Cortex of kidney (tissue), 1 donor: ENCODE results near the gene ESCO1.

Source experiments
- DNase-seq: peaks from one replicate; lab custom pipeline; 2025; lab: John Stamatoyannopoulos, UW

Gene ESCO1

DNA sequence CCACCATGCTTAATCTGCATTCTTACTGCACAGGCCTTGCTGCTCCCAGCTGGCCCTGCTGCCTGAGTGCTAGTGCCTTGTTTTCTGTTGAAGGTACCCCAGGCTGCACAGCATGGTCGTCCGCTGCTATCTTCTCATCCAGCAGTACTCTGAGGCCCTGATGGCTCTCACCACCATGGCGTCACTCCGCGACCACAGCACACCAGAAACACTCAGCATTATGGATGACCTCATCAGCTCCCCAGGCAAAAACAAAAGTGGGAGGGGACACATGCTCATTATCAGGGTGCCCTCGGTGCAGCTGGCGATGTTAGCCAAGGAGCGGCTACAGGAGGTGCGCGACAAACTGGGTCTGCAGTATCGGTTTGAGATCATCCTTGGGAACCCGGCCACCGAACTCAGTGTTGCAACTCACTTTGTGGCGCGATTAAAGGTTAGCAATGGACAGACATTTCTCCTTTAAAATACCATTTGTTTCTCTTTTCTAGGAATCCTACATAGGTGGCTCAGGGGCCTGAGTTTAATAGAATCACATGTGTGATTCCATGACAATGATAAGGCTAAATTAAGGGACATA is 110.5 kb downstream of the ESCO1 start:
- no peak for DNase-seq

- no peak for DNase-seq
Measured at GRCh38 chr18:21489119-21489750, 111.3 kb downstream of the ESCO1 start.

GRCh38 chr18:21486905-21487437 is 113.5 kb downstream of the ESCO1 start:
- DNase-seq: no peak

GRCh38 chr18:21484851-21485636 is 115.5 kb downstream of the ESCO1 start:
- no peak for DNase-seq

DNA sequence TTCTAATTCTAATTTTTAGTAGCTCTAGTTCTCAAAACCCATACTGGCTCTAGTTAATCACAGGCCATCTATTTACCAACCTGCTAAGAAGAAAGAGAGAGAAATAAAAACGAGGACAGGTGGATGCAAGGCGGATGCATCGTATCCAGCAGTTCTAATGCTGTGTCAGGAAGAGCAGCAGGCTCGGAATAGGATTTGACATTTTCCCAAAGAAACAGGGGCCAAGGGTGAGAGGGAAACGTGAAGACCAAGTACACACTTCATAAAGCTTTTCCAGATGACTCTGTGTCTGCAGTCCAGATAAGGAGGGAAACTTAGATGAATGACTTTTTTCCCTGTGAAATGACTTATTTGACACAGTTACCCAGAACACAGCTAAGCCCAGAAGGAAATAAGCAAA is 117.5 kb downstream of the ESCO1 start:
- no peak for DNase-seq

- no peak for DNase-seq
Measured at GRCh38 chr18:21481739-21482138, 118.8 kb downstream of the ESCO1 start.

DNA sequence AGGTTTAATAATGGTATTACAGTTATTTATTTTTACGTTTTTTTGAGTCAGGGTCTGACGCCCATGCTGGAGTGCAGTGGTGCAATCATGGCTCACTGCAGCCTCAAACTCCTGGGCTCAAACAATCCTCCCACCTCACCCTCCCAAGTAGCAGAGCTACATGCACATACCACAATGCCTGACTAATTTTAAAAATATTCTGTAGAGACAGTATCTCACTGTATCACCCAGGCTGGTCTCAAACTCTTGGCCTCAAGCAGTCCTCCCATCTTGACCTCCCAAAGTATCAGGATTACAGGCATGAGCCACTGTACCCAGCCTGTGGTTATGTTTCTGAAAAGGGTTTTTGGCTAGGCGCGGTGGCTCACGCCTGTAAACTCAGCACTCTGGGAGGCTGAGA is 120.8 kb downstream of the ESCO1 start:
- no peak for DNase-seq
